GM12875 (cell line): ENCODE results near the gene WWP2.

Source experiments
- H3K4me3 ChIP-seq: one replicate; pipeline ENCODE4 v1.5.1; 2011; ENCODE audit warnings: low read depth, low read length, control low read depth
- TF ChIP-seq, protein P1 (sequence below): IDR thresholded peaks from 2 replicates; pipeline ENCODE4 v1.5.1; 2011; ENCODE audit warnings: low read depth, mild to moderate bottlenecking, control low read depth, inconsistent platforms, low read length, moderate library complexity, borderline replicate concordance; ENCODE audit not compliant: insufficient read depth

Gene WWP2

DNA sequence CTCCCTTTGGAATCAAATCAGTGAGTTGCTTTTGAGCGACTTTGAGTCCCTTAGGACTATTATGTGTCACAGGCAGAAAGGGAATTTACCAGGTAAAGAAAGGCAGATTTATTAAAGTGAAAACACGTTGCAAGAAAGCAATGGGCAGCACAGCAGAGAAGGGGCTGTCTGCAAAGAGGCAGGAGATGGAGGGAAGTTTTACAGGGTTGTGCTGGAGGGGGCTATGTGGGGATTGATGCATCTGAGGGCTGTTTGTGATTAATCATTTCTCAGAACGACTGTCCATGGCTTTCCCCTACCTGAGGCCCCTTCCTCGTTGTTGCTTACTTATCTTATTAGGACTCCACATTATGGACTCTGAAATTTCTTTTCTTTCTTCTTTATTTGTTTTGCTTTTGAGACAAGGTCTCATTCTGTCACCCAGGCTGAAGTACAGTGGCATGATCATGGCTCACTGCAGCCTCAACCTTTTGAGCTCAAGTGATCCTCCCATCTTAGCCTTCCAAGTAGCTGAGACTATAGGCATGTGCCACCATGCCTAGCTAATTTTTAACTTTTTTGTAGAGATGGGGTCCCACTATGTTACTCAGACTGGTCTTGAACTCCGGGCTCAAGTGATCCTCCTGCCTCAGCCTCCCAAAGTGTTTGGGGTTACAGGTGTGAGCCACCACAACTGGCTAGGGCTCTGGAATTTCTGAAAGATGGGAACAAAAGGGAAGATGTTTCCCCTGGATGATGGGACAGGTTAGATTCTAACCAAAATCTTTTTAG lies 5.5 kb downstream of the WWP2 start:
- TF ChIP-seq, protein P1, sequence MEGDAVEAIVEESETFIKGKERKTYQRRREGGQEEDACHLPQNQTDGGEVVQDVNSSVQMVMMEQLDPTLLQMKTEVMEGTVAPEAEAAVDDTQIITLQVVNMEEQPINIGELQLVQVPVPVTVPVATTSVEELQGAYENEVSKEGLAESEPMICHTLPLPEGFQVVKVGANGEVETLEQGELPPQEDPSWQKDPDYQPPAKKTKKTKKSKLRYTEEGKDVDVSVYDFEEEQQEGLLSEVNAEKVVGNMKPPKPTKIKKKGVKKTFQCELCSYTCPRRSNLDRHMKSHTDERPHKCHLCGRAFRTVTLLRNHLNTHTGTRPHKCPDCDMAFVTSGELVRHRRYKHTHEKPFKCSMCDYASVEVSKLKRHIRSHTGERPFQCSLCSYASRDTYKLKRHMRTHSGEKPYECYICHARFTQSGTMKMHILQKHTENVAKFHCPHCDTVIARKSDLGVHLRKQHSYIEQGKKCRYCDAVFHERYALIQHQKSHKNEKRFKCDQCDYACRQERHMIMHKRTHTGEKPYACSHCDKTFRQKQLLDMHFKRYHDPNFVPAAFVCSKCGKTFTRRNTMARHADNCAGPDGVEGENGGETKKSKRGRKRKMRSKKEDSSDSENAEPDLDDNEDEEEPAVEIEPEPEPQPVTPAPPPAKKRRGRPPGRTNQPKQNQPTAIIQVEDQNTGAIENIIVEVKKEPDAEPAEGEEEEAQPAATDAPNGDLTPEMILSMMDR: no peak
- H3K4me3 ChIP-seq: no peak overlapping the region

DNA sequence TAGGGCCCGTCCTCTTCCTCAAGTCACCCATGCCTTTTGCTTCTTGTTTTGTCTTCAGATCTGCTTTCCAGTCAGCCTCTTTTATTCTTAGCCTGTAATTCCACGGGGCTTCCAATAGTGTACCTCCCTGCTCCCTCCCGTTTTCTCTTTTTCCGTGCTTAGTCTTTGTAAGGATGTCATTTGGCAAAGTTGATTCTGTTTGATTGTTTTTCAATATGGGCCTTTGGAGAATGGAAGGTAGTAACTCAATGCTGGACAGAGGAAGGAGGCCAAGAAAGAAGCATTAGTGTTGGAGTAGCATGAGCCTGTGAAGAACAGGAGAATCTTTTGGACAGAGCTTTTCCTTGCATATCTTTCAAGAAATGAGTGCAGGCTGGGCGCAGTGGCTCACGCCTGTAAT lies 6.5 kb downstream of the WWP2 start:
- TF ChIP-seq, protein P1: no peak
- H3K4me3 ChIP-seq: no peak overlapping the region

DNA sequence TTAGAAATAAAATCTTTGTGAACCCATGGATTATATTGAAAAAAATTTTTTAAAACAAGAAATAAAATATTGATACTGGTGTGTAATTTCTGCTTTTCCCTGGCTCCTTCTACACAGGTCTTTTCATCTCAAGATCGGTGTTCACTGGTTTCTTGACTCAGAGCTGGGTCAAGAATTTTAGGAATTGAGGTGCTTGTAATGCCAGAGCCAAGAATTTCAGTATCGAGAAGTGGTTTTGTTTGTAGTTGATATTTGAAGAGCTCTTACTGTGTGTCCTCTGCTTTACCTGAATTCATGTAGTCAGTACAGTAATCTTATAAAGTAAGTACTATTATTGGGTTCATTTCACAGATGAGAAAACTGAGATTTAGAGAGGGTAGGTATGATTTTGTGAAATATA lies 7.3 kb downstream of the WWP2 start:
- TF ChIP-seq, protein P1: no peak

DNA sequence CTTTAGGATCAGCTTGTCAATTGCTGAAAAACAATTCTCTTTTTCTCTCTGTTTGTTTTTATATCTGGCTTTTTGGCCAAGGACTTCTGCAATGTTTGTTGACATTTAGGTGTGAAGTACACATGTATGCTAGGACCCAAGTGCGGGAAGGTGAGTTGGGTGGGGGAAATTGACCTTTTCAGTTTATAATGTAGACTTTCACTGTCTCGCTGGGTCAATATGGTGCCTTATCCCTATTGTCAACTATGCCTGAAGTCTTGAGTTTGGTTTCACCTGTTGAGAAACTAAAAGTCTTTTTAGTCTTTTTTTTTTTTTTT lies 9.5 kb downstream of the WWP2 start:
- H3K4me3 ChIP-seq: no peak overlapping the region
- TF ChIP-seq, protein P1: no peak

More for the DNA sequence above, 7.3 kb downstream of the WWP2 start:
- no peak overlapping the region for H3K4me3 ChIP-seq

DNA sequence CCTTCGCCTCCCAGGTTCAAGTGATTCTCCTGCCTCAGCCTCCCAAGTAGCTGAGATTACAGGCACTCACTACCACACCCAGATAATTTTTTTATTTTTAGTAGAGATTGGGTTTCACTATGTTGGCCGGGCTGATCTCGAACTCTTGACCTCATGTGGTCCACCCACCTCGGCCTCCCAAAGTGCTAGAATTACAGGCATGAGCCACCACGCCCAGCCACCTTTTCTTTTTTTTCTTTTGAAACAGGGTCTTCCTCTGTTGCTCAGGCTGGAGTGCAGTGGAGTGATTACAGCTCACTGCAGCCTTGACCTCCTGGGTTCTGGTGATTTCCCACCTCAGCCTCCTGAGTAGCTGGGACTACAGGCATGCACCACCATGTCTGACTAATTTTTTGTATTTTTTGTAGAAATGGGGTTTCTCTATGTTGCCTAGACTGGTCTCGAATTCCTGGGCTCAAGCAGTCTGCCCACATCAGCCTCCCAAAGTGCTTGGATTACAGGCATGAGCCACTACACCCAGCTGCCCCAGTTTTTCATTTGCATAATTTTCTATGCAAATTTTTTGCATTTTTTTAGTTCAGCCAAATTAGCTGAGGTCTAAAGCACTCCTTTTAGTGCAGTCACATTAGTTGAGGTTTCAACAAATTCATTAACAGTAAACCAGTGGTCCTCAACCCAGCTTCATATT lies 11.3 kb downstream of the WWP2 start:
- H3K4me3 ChIP-seq: no peak overlapping the region
- TF ChIP-seq, protein P1: no peak

DNA sequence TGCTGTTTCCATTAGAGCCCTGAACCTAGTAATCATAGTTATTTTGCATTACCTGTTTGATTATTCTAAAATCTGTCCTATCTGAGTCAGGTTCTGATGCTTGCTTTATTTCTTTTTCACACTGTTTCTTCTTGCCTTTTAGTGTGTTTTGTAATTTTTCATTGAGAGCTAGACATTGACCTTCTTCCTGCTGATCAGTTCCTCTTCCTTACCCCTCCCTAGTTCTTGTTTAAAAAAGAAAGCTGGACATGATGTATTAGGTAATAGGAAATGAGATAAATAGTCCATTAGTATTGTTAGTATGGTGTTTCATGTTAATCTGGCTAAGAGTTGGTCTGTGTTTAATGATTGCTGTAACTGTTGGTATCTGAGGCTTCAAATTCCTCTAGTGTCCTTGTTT lies 13.4 kb downstream of the WWP2 start:
- no peak overlapping the region for H3K4me3 ChIP-seq
- TF ChIP-seq, protein P1: no peak

DNA sequence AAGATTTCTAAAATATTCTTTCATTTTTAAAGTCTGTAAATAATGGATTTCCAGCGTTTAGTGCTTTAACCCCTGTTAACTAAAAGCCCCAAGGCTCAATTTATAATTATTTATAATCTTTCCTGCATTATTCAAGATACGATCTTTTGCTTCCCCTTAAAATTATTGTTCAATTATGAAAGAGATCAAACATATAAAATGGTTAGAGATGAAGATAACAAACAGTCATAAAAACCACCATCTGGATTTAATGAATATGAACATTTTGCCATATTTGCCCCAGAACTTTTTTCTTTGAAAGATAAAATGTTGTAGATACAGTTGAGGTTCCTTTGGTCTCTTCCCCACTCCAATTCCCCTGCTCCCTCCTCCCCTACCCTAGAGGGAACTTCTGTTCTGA lies 17.6 kb downstream of the WWP2 start:
- TF ChIP-seq, protein P1: no peak
- H3K4me3 ChIP-seq: no peak overlapping the region
